WTC11 (cell line): Measurements from ENCODE around the gene NECTIN2. TPM values are rescaled to one million over a fixed set of nuclear protein-coding genes. Genes with fewer than 3 reads are reported as not detected.

Source experiments
- ATAC-seq: fragments of 200-7000 bp; cut with Tn5 transposase; 2 replicates; pipeline ENCODE4 v1.10.0; 2021; ENCODE audit warnings: mild to moderate bottlenecking, moderate library complexity
- CTCF ChIA-PET: fragments of 300-600 bp; sonication (Branson Sonifier 250); formaldehyde crosslinking; loops from one replicate; lab custom pipeline; 2021; ENCODE audit warnings: antibody characterized with exemption; lab: Charles Lee
- POLR2A ChIA-PET: fragments of 350-600 bp; sonication (Branson Sonifier 250); formaldehyde crosslinking; loops from one replicate; lab custom pipeline; 2021; ENCODE audit warnings: antibody characterized with exemption; lab: Charles Lee
- DNase-seq: peaks from one replicate; pipeline ENCODE4 v3.0.0; 2021; ENCODE audit warnings: low spot score
- H3K27ac Mint-ChIP-seq: 2 replicates; pipeline ENCODE4 v1.8.0; 2021; ENCODE audit warnings: mixed read lengths
- H3K27me3 Mint-ChIP-seq: 2 replicates; pipeline ENCODE4 v1.8.0; 2021; ENCODE audit warnings: low read depth, mild to moderate bottlenecking, moderate library complexity, mixed read lengths
- H3K36me3 Mint-ChIP-seq: 2 replicates; pipeline ENCODE4 v1.8.0; 2021; ENCODE audit warnings: mixed read lengths
- H3K4me1 Mint-ChIP-seq: 2 replicates; pipeline ENCODE4 v1.8.0; 2022; ENCODE audit warnings: mixed read lengths
- H3K4me3 Mint-ChIP-seq: 2 replicates; pipeline ENCODE4 v1.8.0; 2021; ENCODE audit warnings: mild to moderate bottlenecking, moderate library complexity, mixed read lengths
- H3K9me3 Mint-ChIP-seq: 2 replicates; pipeline ENCODE4 v1.8.0; 2021; ENCODE audit warnings: mixed read lengths
- AR ChIP-seq: fragments of 250-450 bp; sonication (Bioruptor Pico); IDR thresholded peaks from 2 replicates; pipeline ENCODE4 v1.9.0; 2021; ENCODE audit warnings: mild to moderate bottlenecking
- CDX4 ChIP-seq: fragments of 250-450 bp; sonication (Bioruptor Pico); IDR thresholded peaks from 2 replicates; pipeline ENCODE4 v1.9.0; 2021; ENCODE audit warnings: moderate library complexity, mild to moderate bottlenecking, inconsistent platforms, borderline replicate concordance
- CREB1 ChIP-seq: sonication (generic); formaldehyde crosslinking; IDR thresholded peaks from 2 replicates; pipeline ENCODE4 v1.8.0; 2023; ENCODE audit warnings: mild to moderate bottlenecking, missing genetic modification reagents
- ETV6 ChIP-seq: sonication (generic); formaldehyde crosslinking; IDR thresholded peaks from 2 replicates; pipeline ENCODE4 v1.8.1; 2022; ENCODE audit warnings: mild to moderate bottlenecking, missing genetic modification reagents
- FOXJ3 ChIP-seq: sonication (generic); formaldehyde crosslinking; IDR thresholded peaks from 2 replicates; pipeline ENCODE4 v1.9.0; 2021; ENCODE audit warnings: missing genetic modification reagents, mild to moderate bottlenecking, borderline replicate concordance
- GABPB1 ChIP-seq: sonication (generic); formaldehyde crosslinking; IDR thresholded peaks from 2 replicates; pipeline ENCODE4 v1.8.1; 2023; ENCODE audit warnings: mild to moderate bottlenecking, missing genetic modification reagents
- HMGXB4 ChIP-seq: sonication (generic); formaldehyde crosslinking; IDR thresholded peaks from 2 replicates; pipeline ENCODE4 v1.8.1; 2023; ENCODE audit warnings: mild to moderate bottlenecking, moderate library complexity, missing genetic modification reagents
- JUN ChIP-seq: sonication (generic); formaldehyde crosslinking; IDR thresholded peaks from 2 replicates; pipeline ENCODE4 v1.8.0; 2023; ENCODE audit warnings: mild to moderate bottlenecking, missing genetic modification reagents
- TEAD1 ChIP-seq: sonication (generic); formaldehyde crosslinking; IDR thresholded peaks from 2 replicates; pipeline ENCODE4 v1.8.0; 2022; ENCODE audit warnings: mild to moderate bottlenecking, missing genetic modification reagents
- TP53 ChIP-seq: sonication (generic); formaldehyde crosslinking; IDR thresholded peaks from 2 replicates; pipeline ENCODE4 v1.8.1; 2023; ENCODE audit warnings: mild to moderate bottlenecking, missing genetic modification reagents
- ZNF232 ChIP-seq: sonication (generic); formaldehyde crosslinking; IDR thresholded peaks from 2 replicates; pipeline ENCODE4 v1.8.0; 2022; ENCODE audit warnings: mild to moderate bottlenecking, missing genetic modification reagents
- ZNF263 ChIP-seq: sonication (generic); formaldehyde crosslinking; IDR thresholded peaks from 2 replicates; pipeline ENCODE4 v1.8.1; 2022; ENCODE audit warnings: low read depth, mild to moderate bottlenecking, moderate library complexity, missing genetic modification reagents
- ZNF423 ChIP-seq: fragments of 250-450 bp; sonication (Bioruptor Pico); IDR thresholded peaks from 2 replicates; pipeline ENCODE4 v2.1.2; 2022; ENCODE audit warnings: mild to moderate bottlenecking, moderate library complexity
- ZNF532 ChIP-seq: fragments of 250-450 bp; sonication (Bioruptor Pico); IDR thresholded peaks from 2 replicates; pipeline ENCODE4 v1.9.0; 2021; ENCODE audit warnings: mild to moderate bottlenecking, borderline replicate concordance
- total RNA-seq: library from RNA; stranded (reverse); gene quantifications from 3 replicates; pipeline ENCODE4 v1.2.3, GENCODE V29; 2021

The NECTIN2 gene
- total RNA-seq, 1 experiment from 2014 or later: 170 TPM

- H3K4me3 Mint-ChIP-seq: peak within 1 kb of the TSS; percentile 75
- H3K36me3 Mint-ChIP-seq: peaks cover 6% of the 10 kb centered on the region
- POLR2A ChIA-PET: interaction anchor here (0.6 to 1.8 kb wide), 7 partner anchors 14 to 97 kb away, joined by 3 to 10 read pairs (median 5); partner anchors contain the start of genes APOE and NECTIN2
- CTCF ChIA-PET: interaction anchor here (1.0 to 5.0 kb wide), 14 partner anchors 9 to 86 kb away, joined by 3 to 74 read pairs (median 9); partner anchors contain the start of genes CBLC and NECTIN2
- H3K4me1 Mint-ChIP-seq: peaks cover 42% of the 10 kb centered on the region
- H3K9me3 Mint-ChIP-seq: no peaks in the 10 kb centered on the region
- TF ChIP-seq HMGXB4 (CRISPR knock-in tag) (0 out of 2 replicates have a peak, but pooled peaks have one; percentile 10), ZNF423 (peak; percentile 25; the same call in 1 of the 2 replicates), ETV6 (CRISPR knock-in tag) (no peak), TP53 (CRISPR knock-in tag) (peak; percentile 52; the same call in 1 of the 2 replicates), ZNF263 (CRISPR knock-in tag) (peak; percentile 34; the same call in 1 of the 2 replicates), GABPB1 (CRISPR knock-in tag) (0 out of 2 replicates have a peak, but pooled peaks have one; percentile 8), FOXJ3 (CRISPR knock-in tag) (no peak), CDX4 (no peak)
- peak; percentile 30 for ATAC-seq
- DNase-seq: peak; percentile 70
- H3K27me3 Mint-ChIP-seq: peaks cover 78% of the 10 kb centered on the region
- peak within 1 kb of the TSS; percentile 95 for H3K27ac Mint-ChIP-seq
Observed at GRCh38 chr19:44808463-44809371, 37.4 kb upstream of the NECTIN2 start, which contains the start of gene BCAM. TSS of gene BCAM (plus strand) at chr19:44809103. CDS start at chr19:44809125, 22 bp downstream.

- no peak overlapping the region for H3K27ac Mint-ChIP-seq
- no peak for ATAC-seq
- peaks cover 16% of the 10 kb centered on the region for H3K36me3 Mint-ChIP-seq
- ChIA-PET CTCF (interaction anchor here (1.0 to 5.0 kb wide), 8 partner anchors 10 to 86 kb away, joined by 3 to 74 read pairs (median 13); partner anchors contain the start of gene NECTIN2), POLR2A (interaction anchor here (0.6 to 1.6 kb wide), 4 partner anchors 33 to 96 kb away, joined by 3 to 10 read pairs (median 5); partner anchors contain the start of genes APOE and NECTIN2)
- H3K9me3 Mint-ChIP-seq: no peaks in the 10 kb centered on the region
- peaks cover 77% of the 10 kb centered on the region for H3K27me3 Mint-ChIP-seq
- peaks cover 42% of the 10 kb centered on the region for H3K4me1 Mint-ChIP-seq
- no peak for TF ChIP-seq JUN (CRISPR knock-in tag)
- TF ChIP-seq TEAD1 (CRISPR knock-in tag): no peak
- peak overlapping the region; percentile 75 for H3K4me3 Mint-ChIP-seq
- DNase-seq: no peak
Observed at GRCh38 chr19:44809577-44810233, 36.4 kb upstream of the NECTIN2 start.

GRCh38 chr19:44810234-44811121, 35.6 kb upstream of the NECTIN2 start:
- Mint-ChIP-seq H3K27ac (no peak overlapping the region), H3K4me1 (peaks cover 42% of the 10 kb centered on the region), H3K4me3 (peak overlapping the region; percentile 75; the same call in 1 of the 2 replicates), H3K27me3 (peaks cover 77% of the 10 kb centered on the region), H3K9me3 (no peaks in the 10 kb centered on the region), H3K36me3 (peaks cover 24% of the 10 kb centered on the region)
- POLR2A ChIA-PET: interaction anchor here (0.6 kb wide), 1 partner anchor 133 kb away, joined by 4 read pairs; no protein-coding TSS in a partner anchor
- ATAC-seq (no peak), DNase-seq (no peak)
- CTCF ChIA-PET: interaction anchor here (0.6 to 5.0 kb wide), 8 partner anchors 11 to 200 kb away, joined by 3 to 74 read pairs (median 8); partner anchors contain the start of gene NECTIN2
- TF ChIP-seq ZNF232 (CRISPR knock-in tag) (no peak), ZNF532 (CRISPR knock-in tag) (no peak), AR (CRISPR knock-in tag) (no peak), JUN (CRISPR knock-in tag) (no peak), CREB1 (CRISPR knock-in tag) (no peak)
